ENCODE results near the gene GOSR2.
"Not testable (repeated sequence)": the region's sequence is repeated elsewhere in the genome, so short reads cannot be mapped to it uniquely, and the experiment has no call there.

GOSR2 gene

GRCh38 chr17:46917041-46917440 lies 5.9 kb upstream of the GOSR2 start:
- H3K27ac ChIP-seq: no peak overlapping the region
- no peaks in the 10 kb centered on the region for H3K9me3 ChIP-seq (replicated peaks in 1 of 11)
- H3K4me1 ChIP-seq: peaks cover 0 to 11% (median 0%) of the 10 kb centered on the region in 10 experiments; a peak in 2 of 20 replicates
- no peak overlapping the region for H3K4me3 ChIP-seq
- H3K36me3 ChIP-seq: no peaks in the 10 kb centered on the region; a peak in 1 of 22 replicates
- no peaks in the 10 kb centered on the region for H3K27me3 ChIP-seq
- H4K20me1 ChIP-seq: no peaks in the 10 kb centered on the region; a peak in 1 of 22 replicates
- no peak overlapping the region for H3K9ac ChIP-seq
- TF ChIP-seq Cebpa-rat (IDR thresholded peaks at IDR 0.05): no peak
- peak overlapping the region in 1 of 11 experiments; percentile 28; a peak in 1 of 22 replicates for H3K4me2 ChIP-seq

- H4K20me1 ChIP-seq: no peaks in the 10 kb centered on the region; a peak in 1 of 22 replicates
- H3K4me3 ChIP-seq: no peak overlapping the region
- peaks cover 0 to 11% (median 0%) of the 10 kb centered on the region in 10 experiments; a peak in 2 of 20 replicates for H3K4me1 ChIP-seq
- no peak overlapping the region for H3K9ac ChIP-seq
- no peak overlapping the region for H3K27ac ChIP-seq
- H3K27me3 ChIP-seq: no peaks in the 10 kb centered on the region
- no peaks in the 10 kb centered on the region for H3K9me3 ChIP-seq (replicated peaks in 1 of 11)
- TF ChIP-seq Cebpa-rat (IDR thresholded peaks at IDR 0.05): no peak
- peak overlapping the region in 1 of 11 experiments; percentile 28; a peak in 1 of 22 replicates for H3K4me2 ChIP-seq
- H3K36me3 ChIP-seq: no peaks in the 10 kb centered on the region; a peak in 1 of 22 replicates
These were observed 5.4 kb upstream of the GOSR2 start for GRCh38 chr17:46917516-46917915.

GRCh38 chr17:46921962-46922361 lies 998 bp upstream of the GOSR2 start:
- H3K9me3 ChIP-seq (replicated peaks in 1 of 11); H3K27me3 ChIP-seq; H3K9ac ChIP-seq; H3K27ac ChIP-seq: not testable (repeated sequence)
- Histone ChIP-seq H4K20me1 (peaks cover 19 to 39% (median 26%) of the 10 kb centered on the region in 11 experiments; a peak in 21 of 22 replicates), H3K4me3 (peak overlapping the region in 8 of 10 experiments; percentile 83 to 92 (median 86); a peak in 10 of 20 replicates), H3K36me3 (peaks cover 0 to 22% (median 5%) of the 10 kb centered on the region in 11 experiments; a peak in 8 of 22 replicates), H3K4me2 (peak overlapping the region in 6 of 11 experiments; percentile 41 to 93 (median 88); a peak in 5 of 22 replicates), H3K4me1 (peaks cover 25 to 44% (median 32%) of the 10 kb centered on the region in 10 experiments)

GRCh38 chr17:46922487-46922803 lies 515 bp upstream of the GOSR2 start:
- peak overlapping the region; percentile 88 to 96 (median 93) for H3K9ac ChIP-seq
- peak overlapping the region; percentile 41 to 93 (median 86) for H3K4me2 ChIP-seq
- peak overlapping the region; percentile 87 to 98 (median 95) for H3K27ac ChIP-seq
- H3K36me3 ChIP-seq: peaks cover 0 to 23% (median 5%) of the 10 kb centered on the region in 11 experiments; a peak in 11 of 22 replicates
- no peaks in the 10 kb centered on the region for H3K27me3 ChIP-seq
- peaks cover 24 to 44% (median 31%) of the 10 kb centered on the region in 11 experiments for H4K20me1 ChIP-seq
- no peaks in the 10 kb centered on the region for H3K9me3 ChIP-seq (replicated peaks in 1 of 11)
- H3K4me3 ChIP-seq: peak overlapping the region; percentile 81 to 96 (median 86)
- no peak for TF ChIP-seq Cebpa-rat (IDR thresholded peaks at IDR 0.05)
- H3K4me1 ChIP-seq: peaks cover 30 to 46% (median 36%) of the 10 kb centered on the region in 10 experiments

GRCh38 chr17:46925185-46925868 lies 2.4 kb downstream of the GOSR2 start:
- Histone ChIP-seq H3K27ac (no peak overlapping the region), H3K9ac (no peak overlapping the region; a peak in 2 of 22 replicates), H3K36me3 (peaks cover 22 to 52% (median 32%) of the 10 kb centered on the region in 11 experiments), H3K4me2 (peak overlapping the region in 10 of 11 experiments; percentile 23 to 93 (median 88); a peak in 14 of 22 replicates), H3K4me3 (peak overlapping the region in 1 of 10 experiments; percentile 88; a peak in 1 of 20 replicates), H3K4me1 (peaks cover 31 to 50% (median 40%) of the 10 kb centered on the region in 10 experiments), H4K20me1 (peaks cover 52 to 73% (median 58%) of the 10 kb centered on the region in 11 experiments), H3K9me3 (replicated peaks in 1 of 11) (no peaks in the 10 kb centered on the region), H3K27me3 (no peaks in the 10 kb centered on the region)
- TF ChIP-seq Cebpa-rat (IDR thresholded peaks at IDR 0.05): no peak

- Histone ChIP-seq H3K9ac (peak overlapping the region in 1 of 11 experiments; percentile 33; a peak in 1 of 22 replicates), H3K27ac (no peak overlapping the region), H3K9me3 (replicated peaks in 1 of 11) (no peaks in the 10 kb centered on the region), H4K20me1 (peaks cover 48 to 93% (median 73%) of the 10 kb centered on the region in 11 experiments), H3K4me2 (no peak overlapping the region), H3K36me3 (peaks cover 55 to 85% (median 65%) of the 10 kb centered on the region in 11 experiments), H3K4me1 (peaks cover 30 to 49% (median 39%) of the 10 kb centered on the region in 10 experiments), H3K27me3 (no peaks in the 10 kb centered on the region), H3K4me3 (no peak overlapping the region)
- TF ChIP-seq Cebpa-rat (IDR thresholded peaks at IDR 0.05): no peak
These were observed 5.7 kb downstream of the GOSR2 start for GRCh38 chr17:46928467-46929261.

- H3K4me1 ChIP-seq: peaks cover 22 to 42% (median 31%) of the 10 kb centered on the region in 10 experiments
- H3K27ac ChIP-seq: no peak overlapping the region
- H3K4me2 ChIP-seq: no peak overlapping the region
- peaks cover 63 to 93% (median 72%) of the 10 kb centered on the region in 11 experiments for H3K36me3 ChIP-seq
- H3K9ac ChIP-seq: 0 out of 22 replicates have a peak overlapping the region, but pooled peaks of 1 of the 11 experiments have one; percentile 8
- H3K9me3 ChIP-seq (replicated peaks in 1 of 11): no peaks in the 10 kb centered on the region
- TF ChIP-seq Cebpa-rat (IDR thresholded peaks at IDR 0.05): no peak
- no peak overlapping the region for H3K4me3 ChIP-seq
- peaks cover 44 to 93% (median 80%) of the 10 kb centered on the region in 11 experiments for H4K20me1 ChIP-seq
- H3K27me3 ChIP-seq: no peaks in the 10 kb centered on the region
These were observed 6.5 kb downstream of the GOSR2 start for GRCh38 chr17:46929413-46929812.

GRCh38 chr17:46930051-46930450 lies 7.1 kb downstream of the GOSR2 start:
- Histone ChIP-seq H3K4me2 (no peak overlapping the region), H3K9ac (0 out of 22 replicates have a peak overlapping the region, but pooled peaks of 1 of the 11 experiments have one; percentile 8), H3K27me3 (no peaks in the 10 kb centered on the region), H3K4me3 (no peak overlapping the region), H4K20me1 (peaks cover 42 to 93% (median 77%) of the 10 kb centered on the region in 11 experiments), H3K36me3 (peaks cover 68 to 94% (median 78%) of the 10 kb centered on the region in 11 experiments), H3K27ac (no peak overlapping the region), H3K9me3 (replicated peaks in 1 of 11) (no peaks in the 10 kb centered on the region), H3K4me1 (peaks cover 16 to 35% (median 25%) of the 10 kb centered on the region in 10 experiments)
- TF ChIP-seq Cebpa-rat (IDR thresholded peaks at IDR 0.05): no peak

GRCh38 chr17:46931596-46931995 lies 8.6 kb downstream of the GOSR2 start:
- H3K9ac ChIP-seq: no peak overlapping the region
- H3K4me2 ChIP-seq: no peak overlapping the region
- H3K4me1 ChIP-seq: peaks cover 10 to 20% (median 12%) of the 10 kb centered on the region in 10 experiments; a peak in 19 of 20 replicates
- peaks cover 80 to 95% (median 88%) of the 10 kb centered on the region in 11 experiments for H3K36me3 ChIP-seq
- peaks cover 29 to 93% (median 76%) of the 10 kb centered on the region in 11 experiments for H4K20me1 ChIP-seq
- TF ChIP-seq Cebpa-rat (IDR thresholded peaks at IDR 0.05): no peak
- no peaks in the 10 kb centered on the region for H3K9me3 ChIP-seq (replicated peaks in 1 of 11)
- H3K4me3 ChIP-seq: no peak overlapping the region
- no peak overlapping the region for H3K27ac ChIP-seq
- no peaks in the 10 kb centered on the region for H3K27me3 ChIP-seq

All from BLaER1 treated with 17β-estradiol and CSF1 and Interleukin-3, amounts not matched to agents 10 nM and 100 nM (cell line).